Ovary (tissue), 3 donors: Measurements from ENCODE around the gene KRTAP4-11.

ENCODE experiments used
- CTCF ChIP-seq, 3 donors: fragments of 450-650 bp in 2 of 3; fragments of 200-600 bp in 1 of 3; IDR thresholded peaks; one replicate each; pipeline versions ENCODE4 v1.5.1 to v1.8.0; 2016 to 2022; ENCODE audit warnings: antibody characterized with exemption in 3 of 3, mild to moderate bottlenecking in 1 of 3
- EP300 ChIP-seq: sonication (generic); formaldehyde crosslinking; IDR thresholded peaks from one replicate; pipeline ENCODE4 v1.6.1; 2017; ENCODE audit warnings: antibody characterized with exemption
- POLR2A ChIP-seq: fragments of 450-650 bp; IDR thresholded peaks from one replicate; pipeline ENCODE4 v1.6.1; 2017; ENCODE audit warnings: antibody characterized with exemption, mild to moderate bottlenecking, moderate library complexity
- donor health status: DM: no; HTN: no; CAD: no.

GRCh38 chr17:41071606-41072360 lies 46.4 kb downstream of the KRTAP4-11 start:
- TF ChIP-seq CTCF (IDR thresholded peaks at IDR 0.05), result no peak
- no peak for TF ChIP-seq POLR2A
- no peak for TF ChIP-seq EP300
